Liver (tissue), 9 donors: ENCODE results near the gene RPS17. TPM values are rescaled to one million over a fixed set of nuclear protein-coding genes. Genes with fewer than 3 reads are reported as not detected.

Source experiments
- DNase-seq: peaks from one replicate; pipeline ENCODE4 v3.0.0-alpha.2; 2017; ENCODE audit warnings: low spot score
- H3K27ac ChIP-seq, 2 donors: one replicate each; pipeline ENCODE4 v1.7.0; 2013; ENCODE audit warnings: inconsistent platforms in 2 of 2, low read length in 2 of 2, control low read depth in 1 of 2, low read depth in 1 of 2, mild to moderate bottlenecking in 1 of 2
- H3K27me3 ChIP-seq, 4 donors: one replicate each; pipeline versions ENCODE4 v1.6.1 to v1.7.0; 2013; ENCODE audit warnings: low read length in 3 of 4, inconsistent platforms in 1 of 4, mild to moderate bottlenecking in 1 of 4, moderate library complexity in 1 of 4; ENCODE audit not compliant: control insufficient read depth in 4 of 4, insufficient read depth in 4 of 4
- H3K36me3 ChIP-seq, 4 donors: one replicate each; pipeline versions ENCODE4 v1.6.1 to v1.7.0; 2013; ENCODE audit warnings: low read length in 3 of 4, mild to moderate bottlenecking in 3 of 4, low read depth in 1 of 4, moderate library complexity in 1 of 4; ENCODE audit not compliant: control insufficient read depth in 4 of 4, insufficient read depth in 3 of 4
- H3K4me1 ChIP-seq, 4 donors: one replicate each; pipeline versions ENCODE4 v1.6.1 to v1.7.0; 2013; ENCODE audit warnings: low read length in 3 of 4, mild to moderate bottlenecking in 3 of 4, moderate library complexity in 1 of 4; ENCODE audit not compliant: control insufficient read depth in 4 of 4, insufficient read depth in 4 of 4
- H3K4me3 ChIP-seq, 3 donors: one replicate each; pipeline versions ENCODE4 v1.6.1 to v1.7.0; 2013; ENCODE audit warnings: low read length in 3 of 3, control low read depth in 1 of 3, low read depth in 1 of 3, mild to moderate bottlenecking in 1 of 3
- H3K9ac ChIP-seq, 2 donors: one replicate each; pipeline ENCODE4 v1.7.0; 2013; ENCODE audit warnings: low read length in 2 of 2, mild to moderate bottlenecking in 2 of 2, moderate library complexity in 2 of 2, control low read depth in 1 of 2, low read depth in 1 of 2
- H3K9me3 ChIP-seq, 4 donors: one replicate each; pipeline versions ENCODE4 v1.6.1 to v1.7.0; 2013; ENCODE audit warnings: low read length in 3 of 4; ENCODE audit not compliant: control insufficient read depth in 4 of 4
- EGR1 ChIP-seq, 2 donors: IDR thresholded peaks; 2 replicates each; pipeline ENCODE4 v1.6.1; 2016 to 2018; ENCODE audit warnings: antibody characterized with exemption in 2 of 2, low read depth in 2 of 2
- FOXA1 ChIP-seq: IDR thresholded peaks from 2 replicates; pipeline ENCODE4 v1.6.1; 2016; ENCODE audit warnings: antibody characterized with exemption
- FOXA2 ChIP-seq: IDR thresholded peaks from 2 replicates; pipeline ENCODE4 v1.6.1; 2016; ENCODE audit warnings: antibody characterized with exemption
- GABPA ChIP-seq, 2 donors: IDR thresholded peaks in 1 of 2; conservative IDR thresholded peaks in 1 of 2; 2 replicates each; pipeline ENCODE4 v1.6.1; 2016; ENCODE audit warnings: antibody characterized with exemption in 2 of 2, mild to moderate bottlenecking in 1 of 2, moderate library complexity in 1 of 2
- HNF4A ChIP-seq, 2 donors: conservative IDR thresholded peaks; 2 replicates each; pipeline ENCODE4 v1.6.1; 2016; ENCODE audit warnings: antibody characterized with exemption in 2 of 2, mild to moderate bottlenecking in 2 of 2
- HNF4G ChIP-seq: IDR thresholded peaks from 2 replicates; pipeline ENCODE4 v1.6.1; 2016; ENCODE audit warnings: antibody characterized with exemption
- JUND ChIP-seq, 2 donors: IDR thresholded peaks; 2 replicates each; pipeline ENCODE4 v1.6.1; 2016; ENCODE audit warnings: antibody characterized with exemption in 2 of 2
- NR2F2 ChIP-seq: IDR thresholded peaks from 2 replicates; pipeline ENCODE4 v1.6.1; 2016; ENCODE audit warnings: antibody characterized with exemption
- RAD21 ChIP-seq, 2 donors: IDR thresholded peaks; 2 replicates each; pipeline ENCODE4 v1.6.1; 2016; ENCODE audit warnings: antibody characterized with exemption in 2 of 2, mild to moderate bottlenecking in 2 of 2
- RXRA ChIP-seq, 2 donors: IDR thresholded peaks; 2 replicates each; pipeline ENCODE4 v1.6.1; 2017 to 2018; ENCODE audit warnings: antibody characterized with exemption in 2 of 2, mild to moderate bottlenecking in 1 of 2
- SP1 ChIP-seq: IDR thresholded peaks from 2 replicates; pipeline ENCODE4 v1.6.1; 2018; ENCODE audit warnings: antibody characterized with exemption, mild to moderate bottlenecking
- TAF1 ChIP-seq: conservative IDR thresholded peaks from 2 replicates; pipeline ENCODE4 v1.6.1; 2016; ENCODE audit warnings: antibody characterized with exemption, mild to moderate bottlenecking
- YY1 ChIP-seq: IDR thresholded peaks from 2 replicates; pipeline ENCODE4 v1.6.1; 2016; ENCODE audit warnings: antibody characterized with exemption, mild to moderate bottlenecking
- WGBS: extraction: QIAGEN DNeasy Blood & Tissue Kit; methylation state at CpG from one replicate; pipeline ENCODE4 v1.1.7; 2013; 5-methylcytosine and 5-hydroxymethylcytosine counted together
- polyA plus RNA-seq, 2 donors: library from polyadenylated mRNA; stranded (reverse) in 1 of 2; unstranded in 1 of 2; fragments of 200-250 nt in 1 of 2; fragments of >200 nt in 1 of 2; fragmentation: Nextera tagmentation in 1 of 2; extraction: Ambion mirVana in 1 of 2; gene quantifications; one replicate each; pipeline versions ENCODE4 v1.2.1 to v1.2.3, GENCODE V29; 2013 to 2015
- total RNA-seq, 2 donors: library from RNA; depleted of rRNA; stranded (reverse); fragments of >200 nt; gene quantifications; one replicate each; pipeline ENCODE4 v1.2.3, GENCODE V29; 2014
- TF ChIP-seq, protein P1 (sequence below): fragments of 150-350 bp; IDR thresholded peaks from 2 replicates; pipeline ENCODE4 v1.5.1; 2017; ENCODE audit warnings: improper control_type of control experiment, low read depth, low read length; ENCODE audit not compliant: missing input control
- TF ChIP-seq, protein P2 (sequence below): IDR thresholded peaks from 2 replicates; pipeline ENCODE4 v1.6.1; 2016; ENCODE audit warnings: antibody characterized with exemption
- TF ChIP-seq, protein P3 (sequence below): IDR thresholded peaks from 2 replicates; pipeline ENCODE4 v1.6.1; 2016; ENCODE audit warnings: antibody characterized with exemption
- TF ChIP-seq, protein P4 (sequence below): IDR thresholded peaks from 2 replicates; pipeline ENCODE4 v1.6.1; 2016; ENCODE audit warnings: antibody characterized with exemption, mild to moderate bottlenecking
- TF ChIP-seq, protein P5 (sequence below): IDR thresholded peaks from 2 replicates; pipeline ENCODE4 v1.6.1; 2016; ENCODE audit warnings: antibody characterized with exemption
- donor health status: healthy.
- donor health status: healthy.
- donor health status: healthy.
- donor health status: healthy.
- donor health status: healthy.

The RPS17 gene
- total and polyA plus RNA-seq, 4 donors: 283 to 1,607 (median 689) TPM

DNA sequence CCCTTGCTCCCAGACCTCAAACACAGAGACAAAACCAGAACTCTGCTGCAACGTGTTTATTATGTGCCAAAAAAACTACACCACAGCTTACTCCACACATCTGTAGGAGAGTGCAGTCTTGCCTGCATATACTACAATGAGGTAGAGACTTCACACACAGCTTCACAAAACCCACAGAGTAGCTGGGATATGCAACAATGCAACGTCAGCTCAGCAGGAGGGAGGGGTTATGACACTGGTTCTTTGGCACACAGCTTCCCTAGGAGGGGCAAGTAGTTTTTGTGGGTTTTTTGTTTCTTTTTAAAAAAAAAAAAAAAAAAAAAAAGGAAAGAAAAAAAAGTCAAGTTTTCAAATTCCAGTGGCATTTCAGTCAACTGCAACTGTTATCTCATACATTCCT is 2.9 kb upstream of the RPS17 start (continued):
- no peak for TF ChIP-seq FOXA1

DNA sequence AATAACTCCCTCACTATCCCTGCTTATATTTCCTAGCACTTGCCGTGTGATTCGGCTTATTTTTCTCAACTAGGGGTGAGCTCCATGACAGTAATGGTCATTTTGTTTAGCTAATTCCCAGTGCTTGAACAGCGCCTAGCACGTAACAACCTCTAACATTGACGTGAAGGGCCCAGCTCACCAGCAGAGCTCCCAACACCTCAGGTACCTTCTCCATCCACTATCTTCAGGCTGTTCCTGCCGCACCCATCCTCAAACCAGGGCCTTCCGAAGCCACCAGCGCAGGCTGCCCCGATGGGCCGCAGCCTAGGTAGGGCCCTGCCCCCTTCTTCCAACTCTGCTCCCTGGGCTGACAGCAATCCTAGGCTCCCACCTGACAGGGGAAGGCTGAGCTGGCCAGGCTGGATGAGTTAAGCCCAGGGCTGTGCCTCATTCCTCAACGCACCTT is 751 bp upstream of the RPS17 start:
- peak overlapping the region; percentile 68 to 90 for H3K27ac ChIP-seq
- peaks cover 3 to 24% (median 9%) of the 10 kb centered on the region in 4 donors for H3K4me1 ChIP-seq
- H3K4me3 ChIP-seq: peak overlapping the region; percentile 67 to 100 (median 88)
- no peak for TF ChIP-seq HNF4A (conservative IDR thresholded peaks at IDR 0.05)
- TF ChIP-seq SP1: no peak
- TF ChIP-seq, protein P1, sequence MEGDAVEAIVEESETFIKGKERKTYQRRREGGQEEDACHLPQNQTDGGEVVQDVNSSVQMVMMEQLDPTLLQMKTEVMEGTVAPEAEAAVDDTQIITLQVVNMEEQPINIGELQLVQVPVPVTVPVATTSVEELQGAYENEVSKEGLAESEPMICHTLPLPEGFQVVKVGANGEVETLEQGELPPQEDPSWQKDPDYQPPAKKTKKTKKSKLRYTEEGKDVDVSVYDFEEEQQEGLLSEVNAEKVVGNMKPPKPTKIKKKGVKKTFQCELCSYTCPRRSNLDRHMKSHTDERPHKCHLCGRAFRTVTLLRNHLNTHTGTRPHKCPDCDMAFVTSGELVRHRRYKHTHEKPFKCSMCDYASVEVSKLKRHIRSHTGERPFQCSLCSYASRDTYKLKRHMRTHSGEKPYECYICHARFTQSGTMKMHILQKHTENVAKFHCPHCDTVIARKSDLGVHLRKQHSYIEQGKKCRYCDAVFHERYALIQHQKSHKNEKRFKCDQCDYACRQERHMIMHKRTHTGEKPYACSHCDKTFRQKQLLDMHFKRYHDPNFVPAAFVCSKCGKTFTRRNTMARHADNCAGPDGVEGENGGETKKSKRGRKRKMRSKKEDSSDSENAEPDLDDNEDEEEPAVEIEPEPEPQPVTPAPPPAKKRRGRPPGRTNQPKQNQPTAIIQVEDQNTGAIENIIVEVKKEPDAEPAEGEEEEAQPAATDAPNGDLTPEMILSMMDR: no peak
- no peak for TF ChIP-seq GABPA (IDR thresholded peaks at IDR 0.05 in 1 of 2, conservative IDR thresholded peaks at IDR 0.05 in 1 of 2)
- TF ChIP-seq RXRA (IDR thresholded peaks at IDR 0.05): no peak
- no peak for TF ChIP-seq TAF1
- TF ChIP-seq NR2F2: no peak
- TF ChIP-seq FOXA1: no peak
- TF ChIP-seq, protein P2, sequence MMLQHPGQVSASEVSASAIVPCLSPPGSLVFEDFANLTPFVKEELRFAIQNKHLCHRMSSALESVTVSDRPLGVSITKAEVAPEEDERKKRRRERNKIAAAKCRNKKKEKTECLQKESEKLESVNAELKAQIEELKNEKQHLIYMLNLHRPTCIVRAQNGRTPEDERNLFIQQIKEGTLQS: no peak
- no peak for TF ChIP-seq EGR1 (IDR thresholded peaks at IDR 0.05; ENCODE audit: low read depth in 2 of 2)
- TF ChIP-seq JUND (IDR thresholded peaks at IDR 0.05): no peak
- TF ChIP-seq, protein P3, sequence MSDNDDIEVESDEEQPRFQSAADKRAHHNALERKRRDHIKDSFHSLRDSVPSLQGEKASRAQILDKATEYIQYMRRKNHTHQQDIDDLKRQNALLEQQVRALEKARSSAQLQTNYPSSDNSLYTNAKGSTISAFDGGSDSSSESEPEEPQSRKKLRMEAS: no peak
- TF ChIP-seq YY1: no peak
- TF ChIP-seq FOXA2: no peak
- TF ChIP-seq, protein P4, sequence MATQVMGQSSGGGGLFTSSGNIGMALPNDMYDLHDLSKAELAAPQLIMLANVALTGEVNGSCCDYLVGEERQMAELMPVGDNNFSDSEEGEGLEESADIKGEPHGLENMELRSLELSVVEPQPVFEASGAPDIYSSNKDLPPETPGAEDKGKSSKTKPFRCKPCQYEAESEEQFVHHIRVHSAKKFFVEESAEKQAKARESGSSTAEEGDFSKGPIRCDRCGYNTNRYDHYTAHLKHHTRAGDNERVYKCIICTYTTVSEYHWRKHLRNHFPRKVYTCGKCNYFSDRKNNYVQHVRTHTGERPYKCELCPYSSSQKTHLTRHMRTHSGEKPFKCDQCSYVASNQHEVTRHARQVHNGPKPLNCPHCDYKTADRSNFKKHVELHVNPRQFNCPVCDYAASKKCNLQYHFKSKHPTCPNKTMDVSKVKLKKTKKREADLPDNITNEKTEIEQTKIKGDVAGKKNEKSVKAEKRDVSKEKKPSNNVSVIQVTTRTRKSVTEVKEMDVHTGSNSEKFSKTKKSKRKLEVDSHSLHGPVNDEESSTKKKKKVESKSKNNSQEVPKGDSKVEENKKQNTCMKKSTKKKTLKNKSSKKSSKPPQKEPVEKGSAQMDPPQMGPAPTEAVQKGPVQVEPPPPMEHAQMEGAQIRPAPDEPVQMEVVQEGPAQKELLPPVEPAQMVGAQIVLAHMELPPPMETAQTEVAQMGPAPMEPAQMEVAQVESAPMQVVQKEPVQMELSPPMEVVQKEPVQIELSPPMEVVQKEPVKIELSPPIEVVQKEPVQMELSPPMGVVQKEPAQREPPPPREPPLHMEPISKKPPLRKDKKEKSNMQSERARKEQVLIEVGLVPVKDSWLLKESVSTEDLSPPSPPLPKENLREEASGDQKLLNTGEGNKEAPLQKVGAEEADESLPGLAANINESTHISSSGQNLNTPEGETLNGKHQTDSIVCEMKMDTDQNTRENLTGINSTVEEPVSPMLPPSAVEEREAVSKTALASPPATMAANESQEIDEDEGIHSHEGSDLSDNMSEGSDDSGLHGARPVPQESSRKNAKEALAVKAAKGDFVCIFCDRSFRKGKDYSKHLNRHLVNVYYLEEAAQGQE: no peak
- no peak for TF ChIP-seq HNF4G
- TF ChIP-seq RAD21 (IDR thresholded peaks at IDR 0.05): no peak
- TF ChIP-seq, protein P5, sequence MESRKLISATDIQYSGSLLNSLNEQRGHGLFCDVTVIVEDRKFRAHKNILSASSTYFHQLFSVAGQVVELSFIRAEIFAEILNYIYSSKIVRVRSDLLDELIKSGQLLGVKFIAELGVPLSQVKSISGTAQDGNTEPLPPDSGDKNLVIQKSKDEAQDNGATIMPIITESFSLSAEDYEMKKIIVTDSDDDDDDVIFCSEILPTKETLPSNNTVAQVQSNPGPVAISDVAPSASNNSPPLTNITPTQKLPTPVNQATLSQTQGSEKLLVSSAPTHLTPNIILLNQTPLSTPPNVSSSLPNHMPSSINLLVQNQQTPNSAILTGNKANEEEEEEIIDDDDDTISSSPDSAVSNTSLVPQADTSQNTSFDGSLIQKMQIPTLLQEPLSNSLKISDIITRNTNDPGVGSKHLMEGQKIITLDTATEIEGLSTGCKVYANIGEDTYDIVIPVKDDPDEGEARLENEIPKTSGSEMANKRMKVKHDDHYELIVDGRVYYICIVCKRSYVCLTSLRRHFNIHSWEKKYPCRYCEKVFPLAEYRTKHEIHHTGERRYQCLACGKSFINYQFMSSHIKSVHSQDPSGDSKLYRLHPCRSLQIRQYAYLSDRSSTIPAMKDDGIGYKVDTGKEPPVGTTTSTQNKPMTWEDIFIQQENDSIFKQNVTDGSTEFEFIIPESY: no peak
- no peaks in the 10 kb centered on the region for H3K9me3 ChIP-seq
- 28% methylated on average over 11 of the region's 11 CpGs for WGBS
- no peak for DNase-seq
- H3K36me3 ChIP-seq: peaks cover 11 to 29% (median 26%) of the 10 kb centered on the region in 4 donors
- peak overlapping the region; percentile 45 to 74 for H3K9ac ChIP-seq
- no peaks in the 10 kb centered on the region for H3K27me3 ChIP-seq
